ENCODE results near the gene RPS6KA2.
"Not testable (repeated sequence)": the region's sequence is repeated elsewhere in the genome, so short reads cannot be mapped to it uniquely, and the experiment has no call there.

The RPS6KA2 gene

GRCh38 chr6:166586424-166587156, 40.5 kb downstream of the RPS6KA2 start, which contains the start of gene RAMACL:
Gene RAMACL (minus strand): TSS chr6:166586678. CDS start chr6:166586477, 201 bp downstream.
- peak; percentile 62 for DNase-seq
- no peak within 1 kb of the TSS for H3K27ac ChIP-seq
- TF ChIP-seq, protein P1, sequence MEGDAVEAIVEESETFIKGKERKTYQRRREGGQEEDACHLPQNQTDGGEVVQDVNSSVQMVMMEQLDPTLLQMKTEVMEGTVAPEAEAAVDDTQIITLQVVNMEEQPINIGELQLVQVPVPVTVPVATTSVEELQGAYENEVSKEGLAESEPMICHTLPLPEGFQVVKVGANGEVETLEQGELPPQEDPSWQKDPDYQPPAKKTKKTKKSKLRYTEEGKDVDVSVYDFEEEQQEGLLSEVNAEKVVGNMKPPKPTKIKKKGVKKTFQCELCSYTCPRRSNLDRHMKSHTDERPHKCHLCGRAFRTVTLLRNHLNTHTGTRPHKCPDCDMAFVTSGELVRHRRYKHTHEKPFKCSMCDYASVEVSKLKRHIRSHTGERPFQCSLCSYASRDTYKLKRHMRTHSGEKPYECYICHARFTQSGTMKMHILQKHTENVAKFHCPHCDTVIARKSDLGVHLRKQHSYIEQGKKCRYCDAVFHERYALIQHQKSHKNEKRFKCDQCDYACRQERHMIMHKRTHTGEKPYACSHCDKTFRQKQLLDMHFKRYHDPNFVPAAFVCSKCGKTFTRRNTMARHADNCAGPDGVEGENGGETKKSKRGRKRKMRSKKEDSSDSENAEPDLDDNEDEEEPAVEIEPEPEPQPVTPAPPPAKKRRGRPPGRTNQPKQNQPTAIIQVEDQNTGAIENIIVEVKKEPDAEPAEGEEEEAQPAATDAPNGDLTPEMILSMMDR (IDR thresholded peaks at IDR 0.05; ENCODE audit: low read depth, low read length), result no peak
- H3K9me3 ChIP-seq (ENCODE audit: severe bottlenecking), result no peaks in the 10 kb centered on the region
- H3K4me3 ChIP-seq (ENCODE audit: low read depth, low read length), result no peak within 1 kb of the TSS
- no peaks in the 10 kb centered on the region for H3K36me3 ChIP-seq
- no peaks in the 10 kb centered on the region for H3K27me3 ChIP-seq (ENCODE audit: insufficient read depth, low read depth, severe bottlenecking)

DNA sequence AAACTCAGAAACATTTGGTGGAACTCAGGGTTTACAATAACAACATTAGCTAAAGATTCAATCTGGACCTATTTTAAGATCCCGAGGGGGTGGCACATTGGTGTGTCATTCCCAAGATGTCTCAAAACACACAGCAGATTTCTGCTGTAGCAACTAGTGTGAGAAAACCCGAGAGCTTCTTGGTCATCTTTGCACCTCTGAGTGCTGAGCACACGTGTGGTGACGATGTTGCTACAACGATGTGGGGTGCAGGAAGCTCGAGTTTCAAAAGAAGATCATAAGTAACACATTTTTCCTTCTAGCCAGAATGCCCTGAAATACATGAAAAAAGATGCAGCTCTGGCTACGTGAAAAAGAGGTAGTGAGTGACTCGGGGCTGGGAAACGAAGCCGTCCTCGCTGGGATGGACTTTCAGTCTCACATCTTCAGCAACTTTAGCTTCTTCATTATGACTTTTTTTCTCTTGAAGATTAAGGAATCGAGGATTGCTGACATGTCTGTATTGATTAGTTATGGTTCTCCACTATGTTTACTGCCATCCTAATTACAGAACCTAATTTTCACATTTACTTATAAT, 42.1 kb downstream of the RPS6KA2 start:
- no peaks in the 10 kb centered on the region for H3K36me3 ChIP-seq
- no peaks in the 10 kb centered on the region for H3K27me3 ChIP-seq (ENCODE audit: insufficient read depth, low read depth, severe bottlenecking)
- H3K4me3 ChIP-seq (ENCODE audit: low read depth, low read length), result no peak overlapping the region
- H3K27ac ChIP-seq, result no peak overlapping the region
- H3K9me3 ChIP-seq (ENCODE audit: severe bottlenecking), result no peaks in the 10 kb centered on the region
- DNase-seq, result no peak
- TF ChIP-seq, protein P1 (IDR thresholded peaks at IDR 0.05; ENCODE audit: low read depth, low read length), result no peak

DNA sequence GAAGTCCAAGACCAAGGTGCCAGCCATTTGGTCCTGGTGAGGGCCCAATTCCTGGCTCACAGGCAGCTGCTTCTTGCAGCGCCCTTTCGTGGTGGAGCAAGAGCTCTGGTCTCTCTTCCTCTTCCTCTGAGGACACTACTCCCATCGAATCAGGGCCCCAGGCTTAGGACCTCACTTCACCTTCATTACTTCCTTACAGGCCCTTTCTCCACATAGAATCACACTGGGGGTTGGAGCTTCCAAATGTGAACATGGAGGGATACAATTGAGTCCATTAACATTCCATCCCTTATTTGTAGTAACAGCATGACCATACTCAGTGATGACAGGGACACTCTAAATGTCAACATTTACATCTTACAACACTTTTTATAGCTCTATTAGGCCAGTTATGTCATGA, 42.9 kb downstream of the RPS6KA2 start:
- Histone ChIP-seq H3K36me3 (no peaks in the 10 kb centered on the region), H3K27me3 (ENCODE audit: insufficient read depth, low read depth, severe bottlenecking) (no peaks in the 10 kb centered on the region), H3K9me3 (ENCODE audit: severe bottlenecking) (no peaks in the 10 kb centered on the region), H3K27ac (no peak overlapping the region), H3K4me3 (ENCODE audit: low read depth, low read length) (no peak overlapping the region)
- no peak for DNase-seq
- TF ChIP-seq, protein P1 (IDR thresholded peaks at IDR 0.05; ENCODE audit: low read depth, low read length), result no peak

DNA sequence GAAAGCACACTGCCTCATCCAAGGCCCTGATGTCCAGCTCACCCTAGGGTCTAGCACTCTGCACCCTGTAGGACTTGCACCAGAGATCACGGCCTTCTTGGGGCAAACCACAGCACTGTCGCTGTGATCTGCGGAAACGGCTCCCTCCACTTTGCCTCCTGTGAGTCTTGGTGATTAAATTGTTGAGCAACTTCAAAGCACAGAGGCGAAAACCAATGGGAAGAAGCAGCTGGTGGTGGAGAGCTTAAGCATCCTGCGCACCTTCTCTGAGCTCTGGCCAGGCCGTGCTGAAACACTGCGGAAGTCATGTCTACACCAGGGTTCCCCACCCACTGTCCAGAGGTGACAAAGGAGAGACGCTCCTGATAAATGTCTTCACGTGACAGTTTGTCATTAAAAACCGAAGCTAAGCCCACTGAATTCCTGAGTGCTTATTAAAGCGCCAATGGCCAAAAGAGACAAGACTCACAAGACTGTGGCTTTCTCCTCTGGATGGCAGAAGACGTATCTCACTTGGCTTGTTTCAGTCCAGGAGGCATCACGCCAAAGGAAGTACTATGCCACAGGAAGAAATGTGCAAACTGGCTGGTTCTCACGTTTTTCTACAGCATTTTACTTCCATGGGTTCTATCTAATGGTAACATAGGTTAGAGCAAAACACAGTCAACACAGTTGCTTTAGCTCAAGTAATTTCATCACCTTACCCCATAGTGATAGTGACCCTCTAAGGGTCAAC, 43.7 kb downstream of the RPS6KA2 start:
- Histone ChIP-seq H3K9me3 (ENCODE audit: severe bottlenecking) (no peaks in the 10 kb centered on the region), H3K27ac (no peak overlapping the region), H3K36me3 (no peaks in the 10 kb centered on the region), H3K4me3 (ENCODE audit: low read depth, low read length) (no peak overlapping the region), H3K27me3 (ENCODE audit: insufficient read depth, low read depth, severe bottlenecking) (no peaks in the 10 kb centered on the region)
- DNase-seq, result no peak
- TF ChIP-seq, protein P1 (IDR thresholded peaks at IDR 0.05; ENCODE audit: low read depth, low read length), result no peak

GRCh38 chr6:166582258-166582657, 44.8 kb downstream of the RPS6KA2 start:
- no peak for DNase-seq
- H3K36me3 ChIP-seq, result no peaks in the 10 kb centered on the region
- H3K27ac ChIP-seq, result no peak overlapping the region
- H3K9me3 ChIP-seq (ENCODE audit: severe bottlenecking), result no peaks in the 10 kb centered on the region
- H3K4me3 ChIP-seq (ENCODE audit: low read depth, low read length), result no peak overlapping the region
- TF ChIP-seq, protein P1 (IDR thresholded peaks at IDR 0.05; ENCODE audit: low read depth, low read length), result no peak
- H3K27me3 ChIP-seq (ENCODE audit: insufficient read depth, low read depth, severe bottlenecking), result no peaks in the 10 kb centered on the region

- not testable (repeated sequence) for H3K27me3 ChIP-seq (ENCODE audit: insufficient read depth, low read depth, severe bottlenecking); H3K36me3 ChIP-seq; H3K27ac ChIP-seq; DNase-seq; H3K4me3 ChIP-seq (ENCODE audit: low read depth, low read length); H3K9me3 ChIP-seq (ENCODE audit: severe bottlenecking)
Measured at GRCh38 chr6:166581801-166582200, 45.2 kb downstream of the RPS6KA2 start.
